ENCODE measurements around the gene TMEM131L. TPM values are rescaled to one million over a fixed set of nuclear protein-coding genes. Genes with fewer than 3 reads are reported as not detected.

Gene TMEM131L
- total RNA-seq, 6 experiments from 2014 or later, result 7.7 to 8.9 (median 8.0) TPM

- no peak for TF ChIP-seq CTCF (IDR thresholded peaks at IDR 0.05)
- DNase-seq, result no peak
- Mint-ChIP-seq H3K27ac (no peak overlapping the region), H3K4me3 (no peak overlapping the region), H3K9me3 (no peaks in the 10 kb centered on the region), H3K36me3 (ENCODE audit: low read depth) (no peaks in the 10 kb centered on the region), H3K4me1 (ENCODE audit: low read depth) (peaks cover 22% of the 10 kb centered on the region), H3K27me3 (ENCODE audit: insufficient read depth) (no peaks in the 10 kb centered on the region; the same call in 1 of the 2 replicates)
Measured at GRCh38 chr4:153582954-153583702, 117.0 kb downstream of the TMEM131L start.

- Mint-ChIP-seq H3K27me3 (ENCODE audit: insufficient read depth) (no peaks in the 10 kb centered on the region; the same call in 1 of the 2 replicates), H3K4me1 (ENCODE audit: low read depth) (peaks cover 22% of the 10 kb centered on the region), H3K9me3 (no peaks in the 10 kb centered on the region), H3K27ac (peak overlapping the region; percentile 17), H3K36me3 (ENCODE audit: low read depth) (no peaks in the 10 kb centered on the region), H3K4me3 (peak overlapping the region; percentile 44)
- TF ChIP-seq CTCF (IDR thresholded peaks at IDR 0.05), result no peak
- no peak for DNase-seq
Measured at GRCh38 chr4:153585026-153585425, 118.9 kb downstream of the TMEM131L start.

- no peak for DNase-seq
- no peaks in the 10 kb centered on the region for H3K36me3 Mint-ChIP-seq (ENCODE audit: low read depth)
- no peaks in the 10 kb centered on the region; the same call in 1 of the 2 replicates for H3K27me3 Mint-ChIP-seq (ENCODE audit: insufficient read depth)
- H3K27ac Mint-ChIP-seq, result no peak overlapping the region
- H3K4me1 Mint-ChIP-seq (ENCODE audit: low read depth), result peaks cover 27% of the 10 kb centered on the region
- TF ChIP-seq CTCF (IDR thresholded peaks at IDR 0.05), result no peak
- no peaks in the 10 kb centered on the region for H3K9me3 Mint-ChIP-seq
- H3K4me3 Mint-ChIP-seq, result no peak overlapping the region
Measured at GRCh38 chr4:153589703-153590595, 123.8 kb downstream of the TMEM131L start.

- peaks cover 21% of the 10 kb centered on the region for H3K4me1 Mint-ChIP-seq (ENCODE audit: low read depth)
- H3K27ac Mint-ChIP-seq, result no peak overlapping the region
- no peak overlapping the region for H3K4me3 Mint-ChIP-seq
- no peaks in the 10 kb centered on the region; the same call in 1 of the 2 replicates for H3K27me3 Mint-ChIP-seq (ENCODE audit: insufficient read depth)
- H3K36me3 Mint-ChIP-seq (ENCODE audit: low read depth), result no peaks in the 10 kb centered on the region
- TF ChIP-seq CTCF (IDR thresholded peaks at IDR 0.05), result no peak
- no peaks in the 10 kb centered on the region for H3K9me3 Mint-ChIP-seq
- DNase-seq, result no peak
Measured at GRCh38 chr4:153591441-153591840, 125.3 kb downstream of the TMEM131L start.

GRCh38 chr4:153592064-153592463 lies 125.9 kb downstream of the TMEM131L start:
- Mint-ChIP-seq H3K27me3 (ENCODE audit: insufficient read depth) (no peaks in the 10 kb centered on the region; the same call in 1 of the 2 replicates), H3K27ac (no peak overlapping the region), H3K36me3 (ENCODE audit: low read depth) (no peaks in the 10 kb centered on the region), H3K4me1 (ENCODE audit: low read depth) (peaks cover 21% of the 10 kb centered on the region), H3K4me3 (no peak overlapping the region), H3K9me3 (no peaks in the 10 kb centered on the region)
- no peak for DNase-seq
- no peak for TF ChIP-seq CTCF (IDR thresholded peaks at IDR 0.05)

Measured in HFFc6 (cell line).